Thyroid gland (tissue), 4 donors: ENCODE results near the gene CLDN34.

Source experiments
- CTCF ChIP-seq, 6 experiments: fragments of 200-600 bp in 3 of 6; fragments of 450-650 bp in 3 of 6; sonication (generic) in 3 of 6; IDR thresholded peaks; one replicate each; pipeline ENCODE4 v1.5.1; 2016 to 2019; ENCODE audit warnings: antibody characterized with exemption in 6 of 6, mild to moderate bottlenecking in 2 of 6, inconsistent platforms in 1 of 6, moderate library complexity in 1 of 6
- POLR2A ChIP-seq, 2 donors: fragments of 450-650 bp; IDR thresholded peaks; one replicate each; pipeline ENCODE4 v1.6.1; 2017; ENCODE audit warnings: antibody characterized with exemption in 2 of 2, mild to moderate bottlenecking in 2 of 2, moderate library complexity in 1 of 2

- TF ChIP-seq CTCF (IDR thresholded peaks at IDR 0.05) (no peak), POLR2A (IDR thresholded peaks at IDR 0.05) (no peak)
These were observed 18.8 kb upstream of the CLDN34 start for GRCh38 chrX:9948406-9948805.
